ENCODE measurements around the gene FEZF2. TPM values are rescaled to one million over a fixed set of nuclear protein-coding genes. Genes with fewer than 3 reads are reported as not detected.

FEZF2 gene
- total RNA-seq, 1 donor from 2014 or later: not detected

GRCh38 chr3:62413687-62414086 lies 40.3 kb upstream of the FEZF2 start:
- H3K9me3 ChIP-seq: no peaks in the 10 kb centered on the region
- no peak overlapping the region for H3K27ac ChIP-seq
- no peaks in the 10 kb centered on the region for H3K4me1 ChIP-seq
- H3K4me3 ChIP-seq: no peak overlapping the region
- intact Hi-C loops (cut with DNase I): no loop called here
- no peaks in the 10 kb centered on the region for H3K36me3 ChIP-seq
- TF ChIP-seq CTCF (IDR thresholded peaks at IDR 0.05): no peak
- no peak for TF ChIP-seq POLR2AphosphoS5 (IDR thresholded peaks at IDR 0.05; ENCODE audit: insufficient read depth in 1 of 2, low read depth in 1 of 2)
- no peak for TF ChIP-seq POLR2A (IDR thresholded peaks at IDR 0.05)
- DNase-seq (ENCODE audit: extremely low spot score in 2 of 2): no peak
- H3K27me3 ChIP-seq: no peaks in the 10 kb centered on the region

GRCh38 chr3:62406945-62407344 lies 33.6 kb upstream of the FEZF2 start:
- intact Hi-C loops (cut with DNase I): no loop called here
- Histone ChIP-seq H3K4me1 (no peaks in the 10 kb centered on the region), H3K9me3 (no peaks in the 10 kb centered on the region), H3K36me3 (no peaks in the 10 kb centered on the region), H3K27ac (no peak overlapping the region), H3K27me3 (no peaks in the 10 kb centered on the region), H3K4me3 (no peak overlapping the region)
- DNase-seq (ENCODE audit: extremely low spot score in 2 of 2): no peak
- no peak for TF ChIP-seq POLR2A (IDR thresholded peaks at IDR 0.05)
- TF ChIP-seq CTCF (IDR thresholded peaks at IDR 0.05): no peak
- TF ChIP-seq POLR2AphosphoS5 (IDR thresholded peaks at IDR 0.05; ENCODE audit: insufficient read depth in 1 of 2, low read depth in 1 of 2): no peak

- intact Hi-C loops (cut with DNase I): no loop called here
- DNase-seq (ENCODE audit: extremely low spot score in 2 of 2): no peak
- TF ChIP-seq POLR2AphosphoS5 (IDR thresholded peaks at IDR 0.05; ENCODE audit: insufficient read depth in 1 of 2, low read depth in 1 of 2) (no peak), POLR2A (IDR thresholded peaks at IDR 0.05) (no peak), CTCF (IDR thresholded peaks at IDR 0.05) (no peak)
Observed at GRCh38 chr3:62405566-62405965, 32.2 kb upstream of the FEZF2 start.

GRCh38 chr3:62405135-62405534 lies 31.8 kb upstream of the FEZF2 start:
- Histone ChIP-seq H3K27ac (no peak overlapping the region), H3K4me1 (no peaks in the 10 kb centered on the region), H3K9me3 (no peaks in the 10 kb centered on the region), H3K36me3 (no peaks in the 10 kb centered on the region), H3K4me3 (no peak overlapping the region), H3K27me3 (no peaks in the 10 kb centered on the region)
- DNase-seq (ENCODE audit: extremely low spot score in 2 of 2): no peak
- TF ChIP-seq POLR2AphosphoS5 (IDR thresholded peaks at IDR 0.05; ENCODE audit: insufficient read depth in 1 of 2, low read depth in 1 of 2) (no peak), CTCF (IDR thresholded peaks at IDR 0.05) (no peak), POLR2A (IDR thresholded peaks at IDR 0.05) (no peak)
- intact Hi-C loops (cut with DNase I): no loop called here

More at GRCh38 chr3:62405566-62405965, 32.2 kb upstream of the FEZF2 start:
- Histone ChIP-seq H3K27ac (no peak overlapping the region), H3K27me3 (no peaks in the 10 kb centered on the region), H3K36me3 (no peaks in the 10 kb centered on the region), H3K9me3 (no peaks in the 10 kb centered on the region), H3K4me1 (no peaks in the 10 kb centered on the region), H3K4me3 (no peak overlapping the region)

GRCh38 chr3:62404321-62404720 lies 31.0 kb upstream of the FEZF2 start:
- intact Hi-C loops (cut with DNase I): no loop called here
- no peak for TF ChIP-seq CTCF (IDR thresholded peaks at IDR 0.05)
- no peak for TF ChIP-seq POLR2AphosphoS5 (IDR thresholded peaks at IDR 0.05; ENCODE audit: insufficient read depth in 1 of 2, low read depth in 1 of 2)
- no peak for TF ChIP-seq POLR2A (IDR thresholded peaks at IDR 0.05)
- H3K36me3 ChIP-seq: no peaks in the 10 kb centered on the region
- no peak overlapping the region for H3K4me3 ChIP-seq
- H3K4me1 ChIP-seq: no peaks in the 10 kb centered on the region
- no peak overlapping the region for H3K27ac ChIP-seq
- DNase-seq (ENCODE audit: extremely low spot score in 2 of 2): no peak
- H3K27me3 ChIP-seq: no peaks in the 10 kb centered on the region
- no peaks in the 10 kb centered on the region for H3K9me3 ChIP-seq
